GM21717 (cell line): Measurements from ENCODE around the gene ARPC1B.
"Not testable (repeated sequence)": the region's sequence is repeated elsewhere in the genome, so short reads cannot be mapped to it uniquely, and the experiment has no call there.

Experiments
- ATAC-seq: cut with Tn5 transposase; IDR thresholded peaks from one replicate; pipeline ENCODE4 v1.9.1; 2021; ENCODE audit warnings: mild to moderate bottlenecking, moderate library complexity; ENCODE audit not compliant: unreplicated experiment

The ARPC1B gene

DNA sequence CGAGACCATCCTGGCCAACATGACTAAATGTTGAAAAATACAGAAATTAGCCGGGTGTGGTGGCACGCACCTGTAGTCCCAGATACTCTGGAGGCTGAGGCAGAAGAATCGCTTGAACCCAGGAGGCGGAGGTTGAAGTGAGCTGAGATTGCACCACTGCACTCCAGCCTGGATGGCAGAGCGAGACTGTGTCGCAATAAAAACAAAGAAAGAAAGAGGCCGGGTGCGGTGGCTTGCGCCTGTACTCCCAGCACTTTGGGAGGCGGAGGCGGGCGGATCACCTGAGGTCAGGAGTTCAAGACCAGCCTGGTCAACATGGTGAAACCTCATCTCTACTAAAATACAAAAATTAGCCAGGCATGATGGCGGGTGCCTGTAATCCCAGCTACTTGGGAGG is 12.7 kb downstream of the ARPC1B start:
- ATAC-seq, result not testable (repeated sequence)

DNA sequence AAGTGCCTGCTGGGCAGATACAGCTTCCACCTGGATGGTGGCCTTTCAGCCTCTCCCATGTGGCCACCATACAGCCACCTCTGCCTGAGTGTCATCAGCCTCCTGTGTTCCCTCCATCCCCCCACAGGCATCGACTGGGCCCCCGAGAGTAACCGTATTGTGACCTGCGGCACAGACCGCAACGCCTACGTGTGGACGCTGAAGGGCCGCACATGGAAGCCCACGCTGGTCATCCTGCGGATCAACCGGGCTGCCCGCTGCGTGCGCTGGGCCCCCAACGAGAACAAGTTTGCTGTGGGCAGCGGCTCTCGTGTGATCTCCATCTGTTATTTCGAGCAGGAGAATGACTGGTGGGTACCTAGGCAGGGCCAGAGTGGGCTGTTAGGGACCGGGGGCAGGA is 13.4 kb downstream of the ARPC1B start:
- no peak for ATAC-seq

GRCh38 chr7:99389772-99390171 is 15.2 kb downstream of the ARPC1B start:
- ATAC-seq, result no peak

GRCh38 chr7:99390941-99391602 is 16.5 kb downstream of the ARPC1B start:
- ATAC-seq, result no peak

GRCh38 chr7:99392046-99392445 is 17.5 kb downstream of the ARPC1B start:
- ATAC-seq, result no peak

GRCh38 chr7:99392659-99393354 is 18.3 kb downstream of the ARPC1B start:
- peak; percentile 53 for ATAC-seq

GRCh38 chr7:99393355-99394187 is 19.0 kb downstream of the ARPC1B start:
- no peak for ATAC-seq

DNA sequence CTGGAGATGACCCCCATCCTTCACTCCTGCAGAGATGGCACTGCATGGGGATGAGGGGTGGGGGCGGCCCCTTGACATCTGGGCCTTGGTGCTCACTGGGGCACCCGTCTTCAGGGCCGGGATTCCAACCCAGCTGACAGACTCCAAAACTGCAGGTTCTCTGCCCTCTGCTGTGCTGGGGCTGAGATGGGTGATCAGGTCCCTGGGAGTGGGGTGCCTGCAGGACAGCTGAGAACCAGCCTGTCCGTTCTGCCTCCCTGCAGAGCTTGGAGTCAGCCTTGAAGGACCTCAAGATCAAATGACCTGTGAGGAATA is 19.6 kb downstream of the ARPC1B start:
- ATAC-seq, result no peak

- ATAC-seq, result no peak
Observed at GRCh38 chr7:99395616-99396327, 21.2 kb downstream of the ARPC1B start.

GRCh38 chr7:99396418-99397296 is 22.1 kb downstream of the ARPC1B start:
- ATAC-seq, result no peak

- no peak for ATAC-seq
Observed at GRCh38 chr7:99397297-99397983, 22.9 kb downstream of the ARPC1B start.

DNA sequence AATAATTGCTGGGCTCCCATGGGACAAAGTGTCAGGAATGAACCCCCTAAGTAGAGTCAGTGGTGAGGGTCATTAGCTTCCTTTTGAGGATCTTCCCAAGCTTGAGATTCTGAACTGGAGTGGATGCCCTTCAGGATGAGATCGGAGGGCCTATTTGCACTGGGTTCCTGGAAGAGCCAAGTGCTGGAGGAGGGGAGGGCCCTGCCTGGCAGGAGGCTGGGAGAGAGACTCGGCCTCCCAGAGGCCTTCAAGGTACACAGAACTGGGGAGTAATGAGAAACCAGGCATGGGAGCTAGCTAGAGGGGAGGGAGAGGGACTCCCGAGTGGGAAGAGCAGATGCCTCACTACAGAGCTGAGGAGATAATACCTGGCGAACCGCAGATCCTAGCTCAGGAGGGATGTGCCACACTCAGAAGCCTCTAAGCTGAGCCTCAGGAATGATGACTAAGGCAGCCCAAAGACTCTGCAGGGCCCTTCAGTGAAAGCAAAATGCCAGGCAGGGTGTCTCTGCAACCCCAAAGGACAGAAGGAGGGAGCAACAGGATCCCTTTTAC is 24.4 kb downstream of the ARPC1B start:
- ATAC-seq, result no peak

- ATAC-seq, result no peak
Observed at GRCh38 chr7:99399597-99399996, 25.1 kb downstream of the ARPC1B start.

GRCh38 chr7:99402854-99403253 is 28.3 kb downstream of the ARPC1B start:
- ATAC-seq, result no peak

GRCh38 chr7:99403764-99404163 is 29.2 kb downstream of the ARPC1B start:
- no peak for ATAC-seq

DNA sequence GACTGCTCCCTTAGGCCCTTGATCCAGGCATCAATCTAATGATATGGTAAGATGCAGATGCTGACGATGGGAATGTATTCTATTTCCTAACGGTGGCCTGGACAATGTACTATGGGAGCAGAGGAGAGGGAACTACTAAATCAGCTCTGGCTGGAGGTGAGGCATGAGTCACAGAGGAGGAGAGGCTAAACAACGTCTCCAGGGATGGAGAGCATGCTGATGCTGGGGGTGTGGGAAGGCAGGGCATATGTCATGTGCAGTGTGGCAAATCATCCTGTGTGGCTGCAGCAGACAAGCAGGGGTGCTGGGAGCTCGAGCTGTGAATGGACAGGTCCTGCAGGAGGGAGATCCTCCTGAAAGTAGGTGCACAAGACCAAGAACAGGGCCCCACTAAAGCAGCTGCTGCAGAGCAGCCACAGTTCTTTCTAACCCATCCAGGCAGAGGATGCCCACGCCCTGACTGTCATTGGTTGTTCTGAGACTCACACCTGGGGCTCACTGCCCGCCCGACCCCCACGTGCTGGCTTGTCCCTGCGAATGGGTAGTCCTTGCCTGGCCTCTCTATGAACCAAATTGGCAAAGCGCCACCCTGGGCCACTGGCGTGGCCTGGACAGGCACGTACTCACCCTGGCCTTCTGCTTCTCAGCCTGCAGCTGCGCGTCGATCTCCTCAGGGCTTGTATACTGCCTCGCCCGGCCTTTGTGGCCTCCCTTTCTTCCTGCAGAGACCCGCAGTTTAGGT is 29.9 kb downstream of the ARPC1B start:
- ATAC-seq, result no peak

- ATAC-seq, result no peak
Observed at GRCh38 chr7:99404977-99405320, 30.4 kb downstream of the ARPC1B start.

DNA sequence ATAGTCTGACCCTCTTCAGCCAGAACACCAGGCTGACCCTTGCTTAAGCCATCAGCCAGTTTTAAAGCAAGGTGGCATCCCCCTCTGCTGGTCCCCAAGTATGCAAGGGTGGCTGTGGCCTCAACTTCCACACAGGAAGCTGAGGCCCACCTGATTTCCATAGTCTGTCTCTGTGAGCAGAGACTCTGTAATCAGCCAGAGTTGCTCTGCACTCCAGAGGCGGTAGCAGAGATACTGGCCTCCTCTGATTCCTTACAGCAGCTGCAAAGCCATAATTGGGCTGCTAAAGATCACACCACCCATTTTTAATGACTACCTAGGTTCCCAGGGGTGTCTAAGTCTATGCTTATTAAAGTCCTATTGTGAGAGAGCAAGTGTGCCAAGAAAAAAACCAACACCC is 32.0 kb downstream of the ARPC1B start:
- ATAC-seq, result no peak

- ATAC-seq, result no peak
Observed at GRCh38 chr7:99407872-99408378, 33.4 kb downstream of the ARPC1B start.
